BE2C (cell line): ENCODE data around the gene EMC1.
A peak's percentile ranks its signal among the peaks of the same experiment; 100 is the strongest.
"Not testable (repeated sequence)": the region's sequence is repeated elsewhere in the genome, so short reads cannot be mapped to it uniquely, and the experiment has no call there.

Experiments
- DNase-seq: peaks from one replicate; pipeline ENCODE4 v3.0.0-alpha.2; 2020
- H3K27me3 ChIP-seq: fragments of 250-450 bp; sonication (Bioruptor Pico); 2 replicates; pipeline ENCODE4 v1.5.1; 2020; ENCODE audit warnings: mild to moderate bottlenecking
- H3K36me3 ChIP-seq: fragments of 250-450 bp; sonication (Bioruptor Pico); 2 replicates; pipeline ENCODE4 v1.5.1; 2020; ENCODE audit warnings: mild to moderate bottlenecking
- H3K4me1 ChIP-seq: fragments of 250-450 bp; sonication (Bioruptor Pico); 2 replicates; pipeline ENCODE4 v1.5.1; 2020
- H3K4me3 ChIP-seq: 2 replicates; pipeline ENCODE4 v1.5.1; 2011; ENCODE audit warnings: low read depth, low read length
- H3K9me3 ChIP-seq: fragments of 250-450 bp; sonication (Bioruptor Pico); 2 replicates; pipeline ENCODE4 v1.5.1; 2020
- CTCF ChIP-seq: IDR thresholded peaks from 2 replicates; pipeline ENCODE4 v1.5.1; 2012; ENCODE audit warnings: mild to moderate bottlenecking, low read depth, low read length

EMC1 gene

GRCh38 chr1:19250629-19251304 lies 557 bp downstream of the EMC1 start:
- H3K36me3 ChIP-seq: peaks cover 3% of the 10 kb centered on the region
- H3K9me3 ChIP-seq: no peaks in the 10 kb centered on the region
- no peak for DNase-seq
- no peak for TF ChIP-seq CTCF
- H3K4me3 ChIP-seq: peak overlapping the region; percentile 92
- H3K4me1 ChIP-seq: no peaks in the 10 kb centered on the region
- H3K27me3 ChIP-seq: no peaks in the 10 kb centered on the region

- Histone ChIP-seq H3K4me1 (no peaks in the 10 kb centered on the region), H3K36me3 (peaks cover 34% of the 10 kb centered on the region), H3K9me3 (no peaks in the 10 kb centered on the region), H3K27me3 (no peaks in the 10 kb centered on the region), H3K4me3 (no peak overlapping the region)
- DNase-seq: peak; percentile 49
- TF ChIP-seq CTCF: peak; percentile 74
These were observed 10.4 kb downstream of the EMC1 start for GRCh38 chr1:19240673-19241538.

GRCh38 chr1:19239876-19240275 lies 11.4 kb downstream of the EMC1 start:
- Histone ChIP-seq H3K27me3 (no peaks in the 10 kb centered on the region), H3K9me3 (no peaks in the 10 kb centered on the region), H3K36me3 (peaks cover 34% of the 10 kb centered on the region), H3K4me1 (no peaks in the 10 kb centered on the region), H3K4me3 (no peak overlapping the region)
- DNase-seq: no peak
- no peak for TF ChIP-seq CTCF

DNA sequence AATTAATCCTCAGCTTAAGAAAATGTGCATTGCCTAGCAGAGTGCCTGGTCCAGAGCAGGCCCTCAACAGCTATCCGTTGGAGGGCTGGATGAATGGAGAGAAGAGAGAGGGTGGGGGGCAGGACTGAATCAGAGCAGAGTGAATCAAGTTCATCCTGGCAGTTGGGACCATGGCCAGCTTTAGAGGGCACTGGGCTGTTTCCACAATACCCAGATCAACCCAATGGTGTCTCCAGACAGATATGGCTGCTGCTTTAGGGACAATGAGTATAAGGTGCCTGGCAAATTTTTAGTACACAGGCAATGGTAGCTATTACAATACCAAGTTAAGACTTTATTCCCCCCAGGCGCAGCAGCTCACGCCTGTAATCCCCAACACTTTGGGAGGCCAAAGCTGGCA lies 17.1 kb downstream of the EMC1 start:
- Histone ChIP-seq H3K36me3 (peaks cover 21% of the 10 kb centered on the region), H3K4me1 (no peaks in the 10 kb centered on the region), H3K4me3 (no peak overlapping the region), H3K27me3 (no peaks in the 10 kb centered on the region), H3K9me3 (no peaks in the 10 kb centered on the region)
- no peak for DNase-seq
- no peak for TF ChIP-seq CTCF

DNA sequence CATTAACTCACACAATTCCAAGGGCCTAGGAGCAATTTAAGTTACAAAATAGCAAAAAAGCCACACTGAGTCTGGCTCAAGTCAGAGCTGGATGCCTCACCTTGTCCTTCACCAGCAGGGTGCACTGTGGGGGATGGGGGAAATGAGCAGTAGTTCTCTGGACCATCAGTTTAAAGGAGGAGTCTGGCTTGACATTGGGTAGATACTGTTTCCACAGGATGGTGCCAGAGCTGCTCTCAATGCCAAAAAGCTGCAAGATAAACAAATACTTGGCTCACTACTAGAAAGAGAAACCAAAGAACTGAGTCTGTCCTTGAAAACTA lies 18.8 kb downstream of the EMC1 start:
- peaks cover 16% of the 10 kb centered on the region for H3K36me3 ChIP-seq
- H3K4me1 ChIP-seq: no peaks in the 10 kb centered on the region
- TF ChIP-seq CTCF: no peak
- no peak overlapping the region for H3K4me3 ChIP-seq
- no peak for DNase-seq
- H3K27me3 ChIP-seq: no peaks in the 10 kb centered on the region
- H3K9me3 ChIP-seq: no peaks in the 10 kb centered on the region

- not testable (repeated sequence) for H3K9me3 ChIP-seq
These were observed 19.4 kb downstream of the EMC1 start for GRCh38 chr1:19231736-19232523.

More at GRCh38 chr1:19231736-19232523, 19.4 kb downstream of the EMC1 start:
- H3K27me3 ChIP-seq, H3K4me1 ChIP-seq, H3K4me3 ChIP-seq, DNase-seq: not testable (repeated sequence)
- peaks cover 12% of the 10 kb centered on the region for H3K36me3 ChIP-seq
